ENCODE measurements around the gene ABLIM1.

DNA sequence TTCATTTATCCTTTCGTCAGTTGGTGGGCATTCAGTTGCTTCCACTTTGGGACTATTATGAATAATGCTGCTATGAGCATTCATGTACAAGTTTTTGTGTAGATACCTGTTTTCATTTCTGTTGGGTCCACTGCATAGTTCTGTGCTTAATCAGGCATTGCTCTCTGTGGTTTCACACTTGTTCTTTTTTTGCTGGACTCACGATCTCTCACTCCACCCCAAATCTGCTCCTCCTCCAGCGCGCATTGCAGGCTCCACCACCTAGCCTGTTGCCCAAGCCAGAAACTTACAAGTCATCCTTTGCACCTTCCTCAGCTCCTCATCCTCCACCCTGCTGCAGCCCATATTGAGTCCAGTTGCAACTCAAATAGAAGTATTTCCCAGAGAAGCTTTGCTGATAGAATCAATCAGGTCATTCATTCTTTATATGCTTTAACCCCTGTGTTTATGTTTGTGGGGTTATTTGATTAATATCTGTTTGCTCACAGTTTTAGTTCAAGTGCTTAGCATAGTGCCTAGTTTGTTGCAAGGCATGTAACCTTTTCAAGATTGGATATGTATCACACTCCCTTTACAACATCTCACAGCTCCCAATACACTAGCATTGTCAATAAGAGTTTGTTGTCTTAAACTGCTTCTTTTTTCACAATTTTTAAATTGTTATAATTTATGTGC is 237.1 kb downstream of the ABLIM1 start:
- TF ChIP-seq ZFX (IDR thresholded peaks at IDR 0.05; ENCODE audit: borderline replicate concordance), result no peak
- TF ChIP-seq, protein P1, sequence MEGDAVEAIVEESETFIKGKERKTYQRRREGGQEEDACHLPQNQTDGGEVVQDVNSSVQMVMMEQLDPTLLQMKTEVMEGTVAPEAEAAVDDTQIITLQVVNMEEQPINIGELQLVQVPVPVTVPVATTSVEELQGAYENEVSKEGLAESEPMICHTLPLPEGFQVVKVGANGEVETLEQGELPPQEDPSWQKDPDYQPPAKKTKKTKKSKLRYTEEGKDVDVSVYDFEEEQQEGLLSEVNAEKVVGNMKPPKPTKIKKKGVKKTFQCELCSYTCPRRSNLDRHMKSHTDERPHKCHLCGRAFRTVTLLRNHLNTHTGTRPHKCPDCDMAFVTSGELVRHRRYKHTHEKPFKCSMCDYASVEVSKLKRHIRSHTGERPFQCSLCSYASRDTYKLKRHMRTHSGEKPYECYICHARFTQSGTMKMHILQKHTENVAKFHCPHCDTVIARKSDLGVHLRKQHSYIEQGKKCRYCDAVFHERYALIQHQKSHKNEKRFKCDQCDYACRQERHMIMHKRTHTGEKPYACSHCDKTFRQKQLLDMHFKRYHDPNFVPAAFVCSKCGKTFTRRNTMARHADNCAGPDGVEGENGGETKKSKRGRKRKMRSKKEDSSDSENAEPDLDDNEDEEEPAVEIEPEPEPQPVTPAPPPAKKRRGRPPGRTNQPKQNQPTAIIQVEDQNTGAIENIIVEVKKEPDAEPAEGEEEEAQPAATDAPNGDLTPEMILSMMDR (IDR thresholded peaks at IDR 0.05), result no peak

Data from 22Rv1 (cell line).